Measurements from ENCODE around the gene CFAP97D1.

Gene CFAP97D1

DNA sequence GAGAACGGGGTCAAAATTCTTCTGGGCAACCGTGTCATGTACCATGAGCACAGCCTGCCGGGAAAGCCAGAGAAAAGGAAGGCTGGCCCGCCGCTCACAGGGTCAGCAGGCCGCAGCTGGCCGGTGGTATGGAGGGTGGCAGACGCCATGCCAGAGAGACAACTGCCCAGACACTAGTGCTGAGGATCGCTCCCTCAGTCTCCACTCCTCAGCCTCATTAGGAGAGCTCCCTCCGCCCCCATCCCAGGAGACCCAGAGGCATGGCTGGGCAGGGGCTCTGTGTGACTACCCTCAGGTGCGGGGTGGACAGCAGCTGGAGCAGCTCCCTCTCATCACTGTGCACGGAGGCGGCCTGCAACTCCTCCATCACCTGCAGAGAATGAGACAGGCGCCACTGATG, 49.5 kb downstream of the CFAP97D1 start:
- no peaks in the 10 kb centered on the region for H3K9me3 ChIP-seq
- no peak overlapping the region for H3K4me3 ChIP-seq
- no peak overlapping the region for H3K27ac ChIP-seq
- intact Hi-C loops (cut with DNase I; ENCODE audit: low total_unique reads): loop anchor here (10.0 kb wide), 1 partner anchor 45 kb away; the partner anchor contains the start of gene CFAP97D1
- peaks cover 5 to 64% (median 32%) of the 10 kb centered on the region in 3 donors for H3K36me3 ChIP-seq
- no peak for DNase-seq
- no peaks in the 10 kb centered on the region for H3K27me3 ChIP-seq
- TF ChIP-seq, protein P1, sequence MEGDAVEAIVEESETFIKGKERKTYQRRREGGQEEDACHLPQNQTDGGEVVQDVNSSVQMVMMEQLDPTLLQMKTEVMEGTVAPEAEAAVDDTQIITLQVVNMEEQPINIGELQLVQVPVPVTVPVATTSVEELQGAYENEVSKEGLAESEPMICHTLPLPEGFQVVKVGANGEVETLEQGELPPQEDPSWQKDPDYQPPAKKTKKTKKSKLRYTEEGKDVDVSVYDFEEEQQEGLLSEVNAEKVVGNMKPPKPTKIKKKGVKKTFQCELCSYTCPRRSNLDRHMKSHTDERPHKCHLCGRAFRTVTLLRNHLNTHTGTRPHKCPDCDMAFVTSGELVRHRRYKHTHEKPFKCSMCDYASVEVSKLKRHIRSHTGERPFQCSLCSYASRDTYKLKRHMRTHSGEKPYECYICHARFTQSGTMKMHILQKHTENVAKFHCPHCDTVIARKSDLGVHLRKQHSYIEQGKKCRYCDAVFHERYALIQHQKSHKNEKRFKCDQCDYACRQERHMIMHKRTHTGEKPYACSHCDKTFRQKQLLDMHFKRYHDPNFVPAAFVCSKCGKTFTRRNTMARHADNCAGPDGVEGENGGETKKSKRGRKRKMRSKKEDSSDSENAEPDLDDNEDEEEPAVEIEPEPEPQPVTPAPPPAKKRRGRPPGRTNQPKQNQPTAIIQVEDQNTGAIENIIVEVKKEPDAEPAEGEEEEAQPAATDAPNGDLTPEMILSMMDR (IDR thresholded peaks at IDR 0.05): no peak
- peaks cover 0 to 22% (median 18%) of the 10 kb centered on the region in 4 donors for H3K4me1 ChIP-seq

DNA sequence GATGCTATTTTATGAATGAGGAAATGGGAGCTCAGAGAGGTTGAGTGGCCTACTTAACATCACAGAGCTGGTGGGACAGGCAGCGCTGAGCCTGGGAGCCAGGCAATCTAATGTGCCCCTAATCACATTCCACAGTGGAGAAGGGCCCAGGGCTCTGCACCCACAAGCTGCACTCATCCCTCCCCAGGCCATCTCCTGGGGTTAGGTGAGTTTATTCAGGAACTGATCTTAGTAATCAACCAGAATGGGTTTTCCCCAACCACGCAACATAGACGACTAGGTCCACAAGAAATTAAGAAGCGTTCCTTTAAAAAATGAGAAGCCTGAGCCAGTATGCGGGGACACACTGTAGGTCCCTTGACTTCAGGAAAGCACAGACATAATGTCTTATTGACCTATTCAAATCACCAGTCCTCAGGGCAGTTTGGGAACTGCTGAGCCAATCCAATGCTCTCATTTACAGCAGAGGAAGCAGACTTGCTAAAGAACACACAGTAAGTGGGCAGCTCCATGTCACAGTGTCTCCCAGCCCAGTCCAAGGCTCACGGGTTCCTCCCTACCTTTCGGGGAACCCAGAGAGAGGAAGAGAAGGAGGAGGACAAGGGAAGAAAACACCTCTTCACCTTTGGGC, 50.4 kb downstream of the CFAP97D1 start:
- Histone ChIP-seq H3K4me3 (no peak overlapping the region), H3K9me3 (no peaks in the 10 kb centered on the region), H3K27me3 (no peaks in the 10 kb centered on the region), H3K36me3 (peaks cover 5 to 57% (median 27%) of the 10 kb centered on the region in 3 donors), H3K27ac (no peak overlapping the region), H3K4me1 (peaks cover 0 to 22% (median 18%) of the 10 kb centered on the region in 4 donors)
- TF ChIP-seq, protein P1 (IDR thresholded peaks at IDR 0.05): no peak
- no peak for DNase-seq
- intact Hi-C loops (cut with DNase I; ENCODE audit: low total_unique reads): loop anchor here (10.0 kb wide), 1 partner anchor 46 kb away; the partner anchor contains the start of gene CFAP97D1

DNA sequence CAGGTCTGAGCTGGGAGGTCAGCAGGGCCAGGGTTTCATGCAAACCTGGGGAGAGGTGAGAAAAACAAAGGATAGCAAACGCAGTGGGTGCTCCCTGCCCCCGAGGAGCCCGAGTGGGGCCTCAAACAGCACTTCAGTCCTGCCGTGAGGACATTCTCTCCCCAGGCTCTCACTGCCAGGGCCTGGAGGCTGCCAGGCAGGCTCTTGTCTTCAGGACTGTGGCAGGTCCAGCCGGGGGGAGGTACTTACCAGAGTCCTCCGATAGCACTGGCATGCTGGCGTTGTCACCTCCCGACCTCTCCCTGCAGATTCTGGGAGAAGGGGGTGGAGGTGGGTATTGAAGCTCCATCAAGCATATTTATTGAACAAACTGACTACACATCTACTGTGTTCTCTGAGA, 51.4 kb downstream of the CFAP97D1 start:
- Histone ChIP-seq H3K36me3 (peaks cover 5 to 47% (median 24%) of the 10 kb centered on the region in 3 donors), H3K27ac (no peak overlapping the region), H3K9me3 (no peaks in the 10 kb centered on the region), H3K4me3 (peak overlapping the region in 1 of 2 donors; percentile 68), H3K4me1 (peaks cover 0 to 22% (median 18%) of the 10 kb centered on the region in 4 donors), H3K27me3 (no peaks in the 10 kb centered on the region)
- TF ChIP-seq, protein P1 (IDR thresholded peaks at IDR 0.05): no peak
- no peak for DNase-seq
- intact Hi-C loops (cut with DNase I; ENCODE audit: low total_unique reads): loop anchor here (10.0 kb wide), 1 partner anchor 47 kb away; the partner anchor contains the start of gene CFAP97D1

DNA sequence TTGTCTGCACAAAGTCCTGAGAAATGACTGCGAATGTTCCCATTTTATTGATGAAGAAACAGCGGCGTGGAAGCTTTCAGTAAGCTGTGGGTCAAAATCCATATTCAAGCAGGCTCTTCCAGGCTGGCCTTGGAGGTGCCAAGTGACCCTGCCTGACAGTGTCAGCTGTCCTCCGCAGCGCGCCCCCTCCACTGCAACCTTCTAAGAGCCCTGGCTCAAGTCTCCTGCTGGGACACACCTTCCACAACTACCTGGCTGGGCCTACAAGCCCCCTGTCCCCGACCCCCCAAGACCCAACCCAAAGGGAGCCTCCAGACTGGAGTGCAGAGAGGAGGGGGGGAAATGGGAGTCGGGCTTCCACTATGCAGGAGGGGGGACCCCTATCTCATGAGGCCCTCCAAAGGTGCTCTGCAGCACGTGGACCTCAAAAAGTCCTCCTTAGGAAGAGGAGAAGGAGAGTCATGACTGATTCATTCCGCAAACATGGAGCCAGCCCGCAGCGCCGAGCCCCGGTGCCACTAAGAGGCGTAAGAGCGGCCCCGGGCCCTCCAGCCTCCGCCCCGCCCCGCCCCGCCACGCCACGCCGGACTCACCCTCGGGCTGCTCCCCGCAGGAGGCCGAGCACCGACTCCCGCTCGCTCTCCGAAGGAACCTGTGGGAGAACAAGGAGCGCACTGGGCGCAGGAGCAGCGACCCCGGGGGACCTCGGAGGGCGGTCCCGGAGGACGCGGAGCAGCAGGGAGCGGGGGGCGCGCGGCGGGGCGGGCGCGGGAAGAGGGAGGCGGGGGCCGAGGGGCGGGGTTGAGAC, 52.1 kb downstream of the CFAP97D1 start:
- Histone ChIP-seq H3K36me3 (peaks cover 5 to 40% (median 23%) of the 10 kb centered on the region in 3 donors), H3K27ac (peak overlapping the region; percentile 72 to 75), H3K27me3 (no peaks in the 10 kb centered on the region), H3K4me3 (peak overlapping the region; percentile 66 to 68), H3K4me1 (peaks cover 0 to 22% (median 18%) of the 10 kb centered on the region in 4 donors), H3K9me3 (no peaks in the 10 kb centered on the region)
- peak; percentile 42 to 77 for DNase-seq
- intact Hi-C loops (cut with DNase I; ENCODE audit: low total_unique reads): loop anchor here (10.0 kb wide), 1 partner anchor 48 kb away; the partner anchor contains the start of gene CFAP97D1
- TF ChIP-seq, protein P1 (IDR thresholded peaks at IDR 0.05): no peak

DNA sequence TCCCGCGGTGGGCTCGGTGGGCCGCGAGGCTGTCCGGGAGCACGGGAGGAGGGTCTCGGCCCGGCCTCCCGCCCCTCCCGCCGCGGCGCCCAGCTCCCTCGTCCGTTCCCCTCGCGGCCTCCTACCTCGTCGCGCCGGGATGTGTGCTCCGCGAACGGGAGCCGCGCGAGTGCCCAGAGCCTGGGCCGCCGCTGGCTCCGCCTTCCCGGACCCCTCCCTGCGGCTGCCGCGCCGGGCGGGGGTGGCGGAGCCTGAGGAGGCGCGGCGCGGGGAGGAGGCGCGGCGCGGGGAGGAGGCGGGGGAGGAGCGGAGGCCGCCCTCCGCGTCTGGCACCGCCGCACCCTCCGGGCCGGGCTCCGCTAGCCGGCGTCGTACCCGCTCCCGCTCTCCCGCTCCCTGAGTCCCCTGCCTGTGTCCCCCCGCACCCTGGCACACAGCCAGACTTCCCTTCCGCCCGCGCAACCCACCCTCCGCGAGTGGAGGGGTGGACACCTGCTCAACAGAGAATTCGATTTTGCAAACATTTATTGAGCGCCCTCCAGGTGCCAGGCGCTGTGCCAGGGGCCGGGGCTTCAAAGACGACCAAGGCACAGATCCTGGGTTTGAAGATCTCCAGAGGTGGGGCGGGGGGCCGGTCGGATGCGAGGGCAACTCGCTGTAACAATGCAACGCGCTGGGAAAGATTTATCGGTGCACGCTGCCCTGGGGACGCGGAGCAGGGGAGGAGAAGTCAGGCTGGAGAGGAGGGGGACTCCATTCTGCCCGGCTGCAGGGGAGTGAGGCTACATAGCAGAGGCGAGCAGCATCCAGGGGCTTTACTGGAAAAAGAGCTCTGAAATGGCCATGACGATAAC, 53.0 kb downstream of the CFAP97D1 start, which contains the start of gene MPP3:
MPP3 (minus strand) TSS at position 171 of the 854 bp plus-strand sequence. CDS start 1,240 bp downstream, outside the sequence.
- Histone ChIP-seq H3K27me3 (no peaks in the 10 kb centered on the region), H3K9me3 (no peaks in the 10 kb centered on the region), H3K36me3 (peaks cover 0 to 31% (median 15%) of the 10 kb centered on the region in 3 donors), H3K27ac (peak within 1 kb of the TSS; percentile 72 to 75), H3K4me3 (peak within 1 kb of the TSS; percentile 66 to 68), H3K4me1 (peaks cover 0 to 22% (median 18%) of the 10 kb centered on the region in 4 donors)
- intact Hi-C loops (cut with DNase I; ENCODE audit: low total_unique reads): loop anchor here (10.0 kb wide), 1 partner anchor 48 kb away; the partner anchor contains the start of gene CFAP97D1
- TF ChIP-seq, protein P1 (IDR thresholded peaks at IDR 0.05): no peak
- DNase-seq: peak; percentile 52 to 83

Measured in tibial artery (tissue), 4 donors.